HUES6 (cell line): ENCODE data around the gene MORN5.

Experiments
- H3K27ac ChIP-seq: 2 replicates; pipeline ENCODE4 v1.7.0; 2013; ENCODE audit warnings: low read depth, mild to moderate bottlenecking, low read length, inconsistent platforms
- H3K27me3 ChIP-seq: 2 replicates; pipeline ENCODE4 v1.6.1; 2013; ENCODE audit warnings: low read length; ENCODE audit not compliant: control insufficient read depth, insufficient read depth
- H3K36me3 ChIP-seq: 2 replicates; pipeline ENCODE4 v1.6.1; 2013; ENCODE audit warnings: low read length; ENCODE audit not compliant: control insufficient read depth, insufficient read depth
- H3K4me1 ChIP-seq: 2 replicates; pipeline ENCODE4 v1.6.1; 2013; ENCODE audit warnings: low read length; ENCODE audit not compliant: control insufficient read depth, insufficient read depth
- H3K4me3 ChIP-seq: 2 replicates; pipeline ENCODE4 v1.5.1; 2013; ENCODE audit warnings: low read depth, low read length
- H3K9ac ChIP-seq: one replicate; pipeline ENCODE4 v1.6.1; 2013; ENCODE audit warnings: mild to moderate bottlenecking, low read length
- H3K9me3 ChIP-seq: 2 replicates; pipeline ENCODE4 v1.6.1; 2013; ENCODE audit warnings: low read depth, low read length; ENCODE audit not compliant: control insufficient read depth, insufficient read depth

Gene MORN5

GRCh38 chr9:122145592-122145863, 14.2 kb upstream of the MORN5 start:
- H3K27ac ChIP-seq, result no peak overlapping the region
- no peaks in the 10 kb centered on the region for H3K9me3 ChIP-seq
- no peak overlapping the region for H3K9ac ChIP-seq
- no peaks in the 10 kb centered on the region for H3K27me3 ChIP-seq
- peaks cover 59% of the 10 kb centered on the region for H3K36me3 ChIP-seq
- no peak overlapping the region for H3K4me3 ChIP-seq
- no peaks in the 10 kb centered on the region for H3K4me1 ChIP-seq

DNA sequence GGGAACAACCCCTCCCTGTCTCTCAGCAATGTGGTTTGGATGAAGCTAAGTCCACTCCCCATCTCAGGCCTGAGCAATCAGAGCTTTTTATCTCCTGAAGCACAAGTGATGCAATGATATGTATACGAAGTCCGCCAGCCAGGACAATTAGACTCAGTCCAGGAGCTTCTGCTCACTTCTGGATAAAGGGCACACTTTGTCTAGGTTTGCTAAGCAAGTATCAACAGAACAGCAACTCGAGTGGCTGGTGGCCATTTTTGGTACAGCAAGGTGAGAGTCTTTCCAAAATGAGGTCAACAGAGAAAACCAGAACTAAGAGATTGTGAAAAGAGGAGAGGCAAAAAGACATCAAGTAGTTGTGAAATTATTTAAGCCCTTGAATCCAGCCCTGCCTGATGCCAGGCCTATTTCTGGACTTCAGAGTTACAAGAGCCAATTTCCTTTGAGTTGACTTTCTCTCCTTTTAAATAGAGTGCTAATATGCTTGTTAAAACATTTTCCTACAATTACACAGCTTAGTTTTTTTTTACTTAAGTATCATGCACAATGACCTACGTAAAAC, 8.4 kb upstream of the MORN5 start:
- H3K4me1 ChIP-seq, result no peaks in the 10 kb centered on the region
- H3K27me3 ChIP-seq, result no peaks in the 10 kb centered on the region
- H3K36me3 ChIP-seq, result peaks cover 35% of the 10 kb centered on the region
- H3K9me3 ChIP-seq, result no peaks in the 10 kb centered on the region
- no peak overlapping the region for H3K4me3 ChIP-seq
- H3K27ac ChIP-seq, result no peak overlapping the region
- H3K9ac ChIP-seq, result no peak overlapping the region

GRCh38 chr9:122155796-122156195, 3.9 kb upstream of the MORN5 start:
- Histone ChIP-seq H3K4me3 (no peak overlapping the region), H3K9me3 (no peaks in the 10 kb centered on the region), H3K27me3 (no peaks in the 10 kb centered on the region), H3K4me1 (no peaks in the 10 kb centered on the region; the same call in 1 of the 2 replicates), H3K36me3 (peaks cover 13% of the 10 kb centered on the region; the same call in 1 of the 2 replicates), H3K9ac (no peak overlapping the region), H3K27ac (no peak overlapping the region)

DNA sequence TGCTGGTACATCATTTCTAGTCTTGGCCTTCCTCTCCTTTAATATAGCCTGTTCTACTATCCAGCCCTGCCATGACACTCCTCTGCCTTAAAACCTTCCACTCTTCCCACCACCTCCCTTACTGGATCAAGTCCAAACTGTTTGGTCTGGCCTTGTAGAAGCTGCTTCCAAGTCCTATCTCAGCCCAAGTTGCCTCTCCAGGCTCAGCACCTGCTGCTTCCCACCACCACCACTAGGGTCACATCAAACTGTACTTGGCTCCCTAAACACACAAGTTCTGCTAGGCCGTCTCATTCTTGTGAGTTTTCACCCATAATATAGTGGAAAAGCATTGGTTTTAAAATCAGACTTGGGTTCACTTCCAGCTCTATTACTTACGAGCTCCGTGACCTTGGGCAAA, 1.5 kb upstream of the MORN5 start:
- no peak overlapping the region for H3K27ac ChIP-seq
- H3K4me1 ChIP-seq, result no peaks in the 10 kb centered on the region; the same call in 1 of the 2 replicates
- H3K4me3 ChIP-seq, result no peak overlapping the region
- H3K9ac ChIP-seq, result no peak overlapping the region
- peaks cover 7% of the 10 kb centered on the region; the same call in 1 of the 2 replicates for H3K9me3 ChIP-seq
- no peaks in the 10 kb centered on the region for H3K36me3 ChIP-seq
- H3K27me3 ChIP-seq, result no peaks in the 10 kb centered on the region

GRCh38 chr9:122159925-122160246, 178 bp downstream of the MORN5 start:
- no peaks in the 10 kb centered on the region; the same call in 1 of the 2 replicates for H3K4me1 ChIP-seq
- peaks cover 7% of the 10 kb centered on the region; the same call in 1 of the 2 replicates for H3K9me3 ChIP-seq
- peak overlapping the region; percentile 85 for H3K4me3 ChIP-seq
- no peak overlapping the region for H3K9ac ChIP-seq
- no peak overlapping the region for H3K27ac ChIP-seq
- H3K27me3 ChIP-seq, result peaks cover 8% of the 10 kb centered on the region
- no peaks in the 10 kb centered on the region for H3K36me3 ChIP-seq

GRCh38 chr9:122162415-122162814, 2.7 kb downstream of the MORN5 start:
- Histone ChIP-seq H3K9me3 (peaks cover 8% of the 10 kb centered on the region; the same call in 1 of the 2 replicates), H3K27ac (no peak overlapping the region), H3K36me3 (no peaks in the 10 kb centered on the region), H3K27me3 (peaks cover 16% of the 10 kb centered on the region), H3K4me1 (no peaks in the 10 kb centered on the region; the same call in 1 of the 2 replicates), H3K4me3 (no peak overlapping the region), H3K9ac (no peak overlapping the region)

GRCh38 chr9:122164286-122164685, 4.6 kb downstream of the MORN5 start:
- no peak overlapping the region for H3K9ac ChIP-seq
- no peak overlapping the region for H3K27ac ChIP-seq
- peaks cover 16% of the 10 kb centered on the region for H3K27me3 ChIP-seq
- peaks cover 14% of the 10 kb centered on the region for H3K9me3 ChIP-seq
- H3K36me3 ChIP-seq, result no peaks in the 10 kb centered on the region
- no peaks in the 10 kb centered on the region for H3K4me1 ChIP-seq
- no peak overlapping the region for H3K4me3 ChIP-seq

DNA sequence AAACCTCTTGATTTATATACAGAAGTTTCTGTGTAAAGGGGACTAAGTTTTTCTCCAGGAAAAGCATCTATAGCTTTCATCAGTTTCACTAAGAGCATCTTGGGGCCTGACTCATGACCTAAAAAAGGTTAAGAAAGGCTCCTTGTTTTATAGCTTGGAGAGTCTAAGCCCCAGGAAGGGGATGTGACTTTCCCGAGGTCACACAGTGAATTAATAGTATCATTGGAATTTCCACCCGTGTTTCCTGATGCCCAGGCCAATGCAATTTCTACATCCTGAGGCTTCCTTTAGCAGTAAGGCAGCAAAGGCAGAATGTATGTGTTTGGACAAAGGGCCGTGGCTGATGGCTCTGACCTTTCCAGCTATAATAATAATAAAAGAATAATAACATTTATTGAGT, 8.6 kb downstream of the MORN5 start:
- Histone ChIP-seq H3K9me3 (peaks cover 7% of the 10 kb centered on the region), H3K36me3 (no peaks in the 10 kb centered on the region), H3K27ac (no peak overlapping the region), H3K9ac (no peak overlapping the region), H3K27me3 (peaks cover 24% of the 10 kb centered on the region), H3K4me1 (no peaks in the 10 kb centered on the region), H3K4me3 (no peak overlapping the region)

- Histone ChIP-seq H3K4me3 (no peak overlapping the region), H3K4me1 (no peaks in the 10 kb centered on the region), H3K36me3 (no peaks in the 10 kb centered on the region), H3K9me3 (peaks cover 7% of the 10 kb centered on the region), H3K27me3 (peaks cover 13% of the 10 kb centered on the region), H3K9ac (no peak overlapping the region), H3K27ac (no peak overlapping the region)
Observed at GRCh38 chr9:122172131-122172530, 12.4 kb downstream of the MORN5 start.

GRCh38 chr9:122173670-122174069, 14.0 kb downstream of the MORN5 start:
- Histone ChIP-seq H3K36me3 (no peaks in the 10 kb centered on the region), H3K9ac (no peak overlapping the region), H3K27me3 (peaks cover 13% of the 10 kb centered on the region), H3K4me1 (no peaks in the 10 kb centered on the region), H3K9me3 (no peaks in the 10 kb centered on the region), H3K4me3 (no peak overlapping the region), H3K27ac (no peak overlapping the region)

GRCh38 chr9:122176916-122177315, 17.2 kb downstream of the MORN5 start:
- H3K9ac ChIP-seq, result no peak overlapping the region
- no peaks in the 10 kb centered on the region for H3K4me1 ChIP-seq
- peaks cover 10% of the 10 kb centered on the region for H3K27me3 ChIP-seq
- H3K9me3 ChIP-seq, result no peaks in the 10 kb centered on the region
- H3K4me3 ChIP-seq, result no peak overlapping the region
- H3K36me3 ChIP-seq, result no peaks in the 10 kb centered on the region
- no peak overlapping the region for H3K27ac ChIP-seq
